Heart left ventricle (tissue), 16 donors: Measurements from ENCODE around the gene KCNQ2. TPM values are rescaled to one million over a fixed set of nuclear protein-coding genes. Genes with fewer than 3 reads are reported as not detected.

Experiments
- ATAC-seq, 4 donors: fragments of 200-7000 bp; cut with Tn5 transposase; one replicate each; pipeline ENCODE4 v1.9.1; 2020 to 2022; ENCODE audit warnings: moderate library complexity in 4 of 4, mild to moderate bottlenecking in 3 of 4, moderate number of reproducible peaks in 1 of 4
- DNase-seq, 5 donors: peaks; one replicate each; pipeline ENCODE4 v3.0.0-alpha.2; 2020
- H3K27ac ChIP-seq, 12 donors: fragments of 200-600 bp; sonication (generic) in 4 of 12; one replicate each; pipeline versions ENCODE4 v1.5.0 to v1.8.0; 2016 to 2022; ENCODE audit warnings: mild to moderate bottlenecking in 2 of 12
- H3K27me3 ChIP-seq, 9 donors: fragments of 200-600 bp; sonication (generic) in 2 of 9; one replicate each; pipeline versions ENCODE4 v1.5.1 to v1.8.0; 2016 to 2022; ENCODE audit warnings: mild to moderate bottlenecking in 3 of 9
- H3K36me3 ChIP-seq, 9 donors: fragments of 200-600 bp; sonication (generic) in 2 of 9; one replicate each; pipeline versions ENCODE4 v1.5.0 to v1.8.0; 2018 to 2022; ENCODE audit warnings: mild to moderate bottlenecking in 2 of 9
- H3K4me1 ChIP-seq, 12 donors: fragments of 200-600 bp; sonication (generic) in 4 of 12; one replicate each; pipeline versions ENCODE4 v1.5.0 to v1.8.0; 2016 to 2022; ENCODE audit warnings: mild to moderate bottlenecking in 3 of 12
- H3K4me3 ChIP-seq, 12 donors: fragments of 200-600 bp; sonication (generic) in 4 of 12; one replicate each; pipeline versions ENCODE4 v1.5.0 to v1.8.0; 2017 to 2022; ENCODE audit warnings: mild to moderate bottlenecking in 9 of 12, moderate library complexity in 4 of 12
- H3K9me3 ChIP-seq, 12 donors: fragments of 200-600 bp; sonication (generic) in 4 of 12; one replicate each; pipeline versions ENCODE4 v1.5.0 to v1.8.0; 2016 to 2022; ENCODE audit warnings: mild to moderate bottlenecking in 1 of 12
- CTCF ChIP-seq, 12 donors: fragments of 200-600 bp; sonication (generic) in 4 of 12; IDR thresholded peaks; one replicate each; pipeline versions ENCODE4 v1.5.0 to v1.8.0; 2018 to 2022; ENCODE audit warnings: antibody characterized with exemption in 12 of 12, mild to moderate bottlenecking in 5 of 12
- POLR2A ChIP-seq, 2 donors: fragments of 450-650 bp; IDR thresholded peaks; one replicate each; pipeline ENCODE4 v1.6.1; 2017; ENCODE audit warnings: antibody characterized with exemption in 2 of 2, mild to moderate bottlenecking in 2 of 2, moderate library complexity in 2 of 2
- WGBS, 4 donors: extraction: QIAGEN DNeasy Blood & Tissue Kit in 2 of 4; methylation state at CpG; one replicate each; pipeline versions ENCODE4 v1.1.5 to v1.1.7; 2013 to 2018; 5-methylcytosine and 5-hydroxymethylcytosine counted together
- intact Hi-C, 10 donors: fragments of 100-400 bp; cut with DNase I; formaldehyde crosslinking; loops; one replicate each; pipeline versions ENCODE4 v1.11.1 to v1.14.2; 2022
- polyA plus RNA-seq, 2 donors: library from polyadenylated mRNA; stranded (reverse); fragments of 200-250 nt; gene quantifications; one replicate each; pipeline ENCODE4 v1.2.3, GENCODE V29; 2013
- total RNA-seq, 9 donors: library from RNA; depleted of rRNA in 2 of 9; stranded (reverse); fragments of >200 nt in 2 of 9; fragmentation: NEBNext Ultra II Directional in 3 of 9; extraction: Animal tissue kit (Norgen Biotek cat#: 25700) in 3 of 9; gene quantifications; one replicate each; pipeline versions ENCODE4 v1.1.0 to v1.2.4, GENCODE V29; 2016 to 2023
- donor health status: ischemic (EF 13 %, LVEDD 7.1; RV severe dilation, severe dysfunction).
- donor health status: healthy with polysubstance abuse.
- donor health status: DM: no; HTN: yes; CAD: no.
- donor health status: DM: no; HTN: no; CAD: no.
- donor health status: ischemic (EF 25% LVEDD 6.9; RV normal size, moderate dysfunction).
- donor health status: ischemic (EF 25% LVEDD 5.7; RV mildly dilated, moderate dysfunction).
- donor health status: healthy.
- donor health status: DM: yes; HTN: yes; CAD: no.
- donor health status: ischemic (EF 35%, LVEDD 5.7; RV mildly dilated, moderate dysfunction).
- donor health status: nonischemic (EF 11% LVEDD 7.7; RV severe dilation, severe dysfunction).
- donor health status: DM: yes; HTN: yes; CAD: no.
- donor health status: PGD.
- donor health status: ischemic (EF 29% LVEDD 5.4; RV normal size, mild dysfunction).
- donor health status: nonischemic (EF 23%, LVEDD 6.1; RV moderate dilation, normal function).

Gene KCNQ2
- total and polyA plus RNA-seq, 11 donors: 0.06 to 2.6 (median 0.65) TPM; not detected in 7

DNA sequence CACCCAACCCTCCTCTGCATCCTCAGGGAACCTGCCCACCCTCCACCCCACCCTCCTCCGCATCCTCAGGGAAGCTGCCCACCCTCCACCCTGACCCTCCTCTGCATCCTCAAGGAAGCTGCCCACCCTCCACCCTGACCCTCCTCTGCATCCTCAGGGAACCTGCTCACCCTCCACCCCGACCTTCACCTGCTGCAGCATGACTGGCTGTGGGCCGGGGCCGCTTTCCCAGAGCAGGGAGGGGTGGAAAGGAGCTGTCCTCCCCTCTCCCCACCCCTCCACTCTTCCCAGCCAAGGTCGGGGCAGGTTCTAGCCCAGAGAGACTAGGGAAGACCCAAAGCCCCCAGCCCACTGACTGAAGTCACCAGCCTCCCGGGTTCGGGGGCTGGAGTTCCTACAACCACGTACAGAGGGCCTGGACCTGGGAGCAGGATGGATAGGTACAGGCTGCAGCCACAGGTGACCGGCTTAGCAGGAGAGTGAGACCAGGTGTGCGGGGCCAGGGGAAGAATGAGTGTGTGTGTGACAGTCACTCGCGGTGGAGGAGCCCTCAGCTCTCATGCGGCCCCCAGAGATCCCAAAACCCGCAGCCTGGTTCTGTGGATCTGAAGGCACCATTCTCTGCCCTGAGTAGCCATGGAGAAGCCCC lies 14.8 kb upstream of the KCNQ2 start:
- peaks cover 9 to 48% (median 18%) of the 10 kb centered on the region in 9 donors for H3K27me3 ChIP-seq
- no peak overlapping the region for H3K27ac ChIP-seq
- peaks cover 0 to 38% (median 13%) of the 10 kb centered on the region in 9 donors for H3K36me3 ChIP-seq
- no peak overlapping the region for H3K4me3 ChIP-seq
- H3K4me1 ChIP-seq: peaks cover 0 to 53% (median 7%) of the 10 kb centered on the region in 12 donors
- DNase-seq: peak in 1 of 5 donors; percentile 63
- no peak for ATAC-seq
- WGBS, 4 donors: 65 to 73% (median 67%) methylated on average over 10 to 14 of the region's 14 CpGs
- no peak for TF ChIP-seq POLR2A (IDR thresholded peaks at IDR 0.05)
- H3K9me3 ChIP-seq: no peaks in the 10 kb centered on the region
- intact Hi-C loops: no loop called here

DNA sequence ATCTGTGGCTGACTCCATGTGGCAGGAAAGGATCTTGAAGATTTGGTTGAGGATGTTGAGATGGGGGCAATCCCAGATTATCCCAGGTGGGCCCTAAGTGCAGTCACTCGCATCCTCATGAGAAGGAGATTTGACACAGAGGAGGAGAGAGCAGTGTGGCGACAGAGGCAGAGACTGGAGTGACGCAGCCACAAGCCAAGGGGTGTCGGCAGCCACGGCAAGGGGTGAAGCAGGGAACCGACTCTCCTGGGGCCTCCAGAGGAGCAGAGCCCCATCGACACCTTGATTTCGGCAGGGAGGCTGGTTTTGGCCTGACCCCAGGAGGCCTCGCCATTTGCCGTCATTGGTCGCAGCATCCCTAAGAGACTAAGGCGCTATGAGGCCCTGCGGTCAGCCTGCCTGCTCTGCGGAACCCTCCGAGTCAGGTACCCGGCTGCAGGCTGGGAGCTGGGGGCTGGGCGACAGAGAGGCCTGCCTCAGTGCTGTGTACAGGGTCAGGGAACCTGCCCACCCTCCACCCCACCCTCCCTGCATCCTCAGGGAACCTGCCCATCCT lies 13.9 kb upstream of the KCNQ2 start:
- 85 to 92% (median 90%) methylated on average over 12 to 17 of the region's 17 CpGs for WGBS, 4 donors
- Histone ChIP-seq H3K27ac (no peak overlapping the region), H3K9me3 (no peaks in the 10 kb centered on the region), H3K4me3 (no peak overlapping the region), H3K4me1 (peaks cover 0 to 54% (median 6%) of the 10 kb centered on the region in 12 donors), H3K27me3 (peaks cover 9 to 48% (median 18%) of the 10 kb centered on the region in 9 donors), H3K36me3 (peaks cover 0 to 35% (median 13%) of the 10 kb centered on the region in 9 donors)
- intact Hi-C loops: no loop called here
- ATAC-seq (peak in 1 of 4 donors; percentile 0), DNase-seq (no peak)
- TF ChIP-seq CTCF (IDR thresholded peaks at IDR 0.05): no peak
- no peak for TF ChIP-seq POLR2A (IDR thresholded peaks at IDR 0.05)

DNA sequence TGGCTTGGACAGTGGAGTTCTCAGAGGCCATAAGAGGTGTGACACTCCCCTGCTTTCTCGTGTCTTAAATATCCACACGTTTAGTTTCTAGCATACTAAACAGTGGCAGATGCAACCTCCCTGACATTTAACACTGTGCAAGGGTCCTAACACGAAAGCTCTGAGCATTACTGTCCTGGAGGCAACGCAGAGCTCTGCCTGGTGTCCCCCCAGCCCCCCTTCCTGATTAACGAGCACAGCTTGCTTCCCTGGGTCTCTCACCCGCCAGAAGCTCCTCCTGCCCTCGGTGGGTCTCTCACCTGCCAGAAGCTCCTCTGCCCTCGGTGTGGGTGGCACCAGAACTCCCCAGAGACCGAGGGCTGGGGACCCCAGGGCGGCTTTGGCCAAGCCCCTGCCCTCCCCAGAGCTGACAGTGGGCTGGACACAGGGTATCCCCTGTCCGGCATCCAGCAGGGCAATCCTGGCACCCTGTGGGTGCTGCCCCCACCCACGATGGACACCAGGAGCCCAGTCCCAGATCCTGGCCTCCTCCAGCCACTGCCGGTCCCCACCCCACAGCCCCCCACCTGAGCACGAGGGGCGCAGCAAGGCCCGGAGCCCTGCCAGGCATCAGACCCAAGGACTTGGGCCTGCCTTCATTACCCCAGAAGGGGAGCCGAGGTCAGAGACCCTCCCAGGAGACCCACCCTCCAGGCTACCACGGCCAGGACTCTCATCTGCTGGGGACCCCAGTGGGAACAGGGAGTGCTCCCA lies 12.4 kb upstream of the KCNQ2 start:
- Histone ChIP-seq H3K9me3 (no peaks in the 10 kb centered on the region), H3K27ac (peak overlapping the region in 2 of 12 donors; percentile 12 to 66), H3K4me1 (peaks cover 0 to 42% (median 6%) of the 10 kb centered on the region in 12 donors), H3K27me3 (peaks cover 10 to 46% (median 16%) of the 10 kb centered on the region in 9 donors), H3K36me3 (peaks cover 0 to 23% (median 12%) of the 10 kb centered on the region in 9 donors), H3K4me3 (no peak overlapping the region)
- intact Hi-C loops: no loop called here
- DNase-seq: no peak
- no peak for TF ChIP-seq POLR2A (IDR thresholded peaks at IDR 0.05)
- no peak for TF ChIP-seq CTCF (IDR thresholded peaks at IDR 0.05)
- 36 to 55% (median 51%) methylated on average over 9 to 18 of the region's 18 CpGs for WGBS, 4 donors
- ATAC-seq: peak in 3 of 4 donors; percentile 0 to 6 (median 2)

DNA sequence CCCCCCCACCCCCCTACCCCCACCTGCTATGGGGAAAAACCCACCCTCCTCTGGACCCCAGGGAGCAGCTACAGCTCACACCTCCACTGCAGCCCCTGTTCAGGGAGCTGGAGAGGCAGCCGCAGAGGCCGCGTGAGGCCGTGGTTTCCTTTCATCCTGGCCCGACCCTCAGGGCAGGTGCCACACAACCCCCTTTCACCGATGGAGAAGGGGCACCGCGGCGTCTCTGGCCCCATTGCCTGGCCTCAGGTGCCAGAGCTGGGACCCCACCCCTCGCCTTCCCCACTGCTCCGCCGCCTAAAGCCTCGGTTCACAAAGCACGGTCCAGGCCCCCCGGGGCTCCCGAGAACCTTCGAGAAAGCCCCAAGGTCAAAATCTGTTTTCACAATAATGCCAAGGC lies 11.8 kb upstream of the KCNQ2 start:
- ATAC-seq (peak in 1 of 4 donors; percentile 1), DNase-seq (no peak)
- no peak overlapping the region for H3K4me3 ChIP-seq
- TF ChIP-seq CTCF (IDR thresholded peaks at IDR 0.05): no peak
- no peak for TF ChIP-seq POLR2A (IDR thresholded peaks at IDR 0.05)
- H3K4me1 ChIP-seq: peaks cover 0 to 42% (median 6%) of the 10 kb centered on the region in 12 donors
- H3K36me3 ChIP-seq: peaks cover 0 to 17% (median 9%) of the 10 kb centered on the region in 9 donors
- peaks cover 11 to 47% (median 16%) of the 10 kb centered on the region in 9 donors for H3K27me3 ChIP-seq
- intact Hi-C loops: no loop called here
- H3K9me3 ChIP-seq: no peaks in the 10 kb centered on the region
- peak overlapping the region in 2 of 12 donors; percentile 12 to 66 for H3K27ac ChIP-seq
- 43 to 67% (median 52%) methylated on average over 16 to 17 of the region's 17 CpGs for WGBS, 4 donors
